Gastroesophageal sphincter (tissue), 4 donors: ENCODE measurements around the gene ZNF335. TPM values are rescaled to one million over a fixed set of nuclear protein-coding genes. Genes with fewer than 3 reads are reported as not detected.

ENCODE experiments used
- ATAC-seq: fragments of 150-250 bp; one replicate; pipeline ENCODE4 v1.9.1; 2016; ENCODE audit warnings: mild to moderate bottlenecking, moderate library complexity
- H3K27ac ChIP-seq, 4 donors: fragments of 200-600 bp; sonication (generic) in 3 of 4; 1 replicate in 3 of 4; 2 replicates in 1 of 4; pipeline ENCODE4 v1.5.1; 2016 to 2019
- H3K27me3 ChIP-seq: fragments of 200-600 bp; sonication (generic); one replicate; pipeline ENCODE4 v1.5.1; 2019
- H3K36me3 ChIP-seq, 2 donors: fragments of 200-600 bp; sonication (generic); one replicate each; pipeline ENCODE4 v1.5.1; 2019; ENCODE audit warnings: control low read depth in 1 of 2
- H3K4me1 ChIP-seq, 3 donors: fragments of 200-600 bp; sonication (generic); 1 replicate in 2 of 3; 2 replicates in 1 of 3; pipeline ENCODE4 v1.5.1; 2016 to 2019; ENCODE audit warnings: control low read depth in 2 of 3
- H3K4me3 ChIP-seq, 2 donors: fragments of 200-600 bp; sonication (generic); one replicate each; pipeline ENCODE4 v1.5.1; 2019; ENCODE audit warnings: mild to moderate bottlenecking in 1 of 2, moderate library complexity in 1 of 2
- H3K9me3 ChIP-seq, 3 donors: fragments of 200-600 bp; sonication (generic); one replicate each; pipeline ENCODE4 v1.5.1; 2017 to 2019; ENCODE audit warnings: control low read depth in 2 of 3
- EP300 ChIP-seq: sonication (generic); formaldehyde crosslinking; IDR thresholded peaks from one replicate; pipeline ENCODE4 v1.6.1; 2017; ENCODE audit warnings: antibody characterized with exemption, mild to moderate bottlenecking
- POLR2A ChIP-seq, 2 donors: fragments of 450-650 bp; IDR thresholded peaks; one replicate each; pipeline ENCODE4 v1.6.1; 2017; ENCODE audit warnings: antibody characterized with exemption in 2 of 2, mild to moderate bottlenecking in 2 of 2, moderate library complexity in 1 of 2
- POLR2AphosphoS5 ChIP-seq: sonication (generic); formaldehyde crosslinking; IDR thresholded peaks from one replicate; pipeline ENCODE4 v1.6.1; 2017; ENCODE audit warnings: antibody characterized with exemption
- WGBS, 2 donors: methylation state at CpG; one replicate each; pipeline ENCODE4 v1.1.5; 2018; ENCODE audit warnings: low coverage in 1 of 2; 5-methylcytosine and 5-hydroxymethylcytosine counted together
- total RNA-seq, 4 donors: library from RNA; depleted of rRNA; stranded (reverse); fragments of >200 nt; gene quantifications; one replicate each; pipeline ENCODE4 v1.1.0, GENCODE V29; 2016
- TF ChIP-seq, protein P1 (sequence below), 4 experiments: fragments of 200-600 bp in 2 of 4; fragments of 450-650 bp in 2 of 4; sonication (generic) in 1 of 4; IDR thresholded peaks; one replicate each; pipeline ENCODE4 v1.5.1; 2017 to 2019; ENCODE audit warnings: antibody characterized with exemption in 4 of 4, mild to moderate bottlenecking in 2 of 4, moderate library complexity in 2 of 4

ZNF335 gene
- total RNA-seq, 4 donors from 2014 or later = 7.5 to 17.9 (median 16.5) TPM

DNA sequence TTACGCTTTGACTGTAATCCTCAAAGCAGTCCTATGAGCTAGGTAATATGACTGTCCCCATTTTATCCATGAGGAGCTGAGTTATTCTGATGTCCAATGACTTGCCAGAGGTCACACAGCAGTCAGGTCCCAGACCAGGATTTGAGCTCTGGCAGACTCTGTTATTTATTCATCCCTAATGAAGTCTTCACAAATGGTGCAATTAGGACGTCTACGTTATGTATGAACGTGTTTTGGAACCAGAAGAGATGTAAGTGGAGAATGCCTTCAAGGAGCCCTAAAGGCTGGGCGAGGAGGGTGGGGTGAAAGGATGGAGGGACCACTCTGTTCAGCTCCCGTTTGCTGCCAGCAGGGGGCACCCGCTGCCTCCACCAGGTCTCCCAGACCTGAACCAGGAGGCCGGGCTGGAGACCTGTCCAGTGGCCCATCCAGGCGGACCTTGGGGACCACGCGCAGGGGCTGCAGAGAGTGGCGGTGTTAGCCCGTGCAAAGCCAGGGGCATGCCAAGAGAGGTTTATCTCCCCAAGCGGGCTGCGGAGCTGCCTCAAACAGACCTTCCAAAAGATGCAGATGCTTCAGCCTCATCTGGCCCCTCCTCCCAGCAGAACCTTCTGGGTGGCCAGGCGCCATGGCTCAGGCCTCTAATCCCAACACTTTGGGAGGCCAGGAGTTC is 15.2 kb upstream of the ZNF335 start:
- no peaks in the 10 kb centered on the region for H3K36me3 ChIP-seq
- peak; percentile 73 for ATAC-seq
- H3K27ac ChIP-seq = no peak overlapping the region
- WGBS, 2 donors = 8 to 10% methylated on average over 6 to 8 of the region's 16 CpGs
- H3K9me3 ChIP-seq = no peaks in the 10 kb centered on the region
- peaks cover 60% of the 10 kb centered on the region for H3K27me3 ChIP-seq
- no peaks in the 10 kb centered on the region for H3K4me1 ChIP-seq
- no peak for TF ChIP-seq EP300
- TF ChIP-seq, protein P1, sequence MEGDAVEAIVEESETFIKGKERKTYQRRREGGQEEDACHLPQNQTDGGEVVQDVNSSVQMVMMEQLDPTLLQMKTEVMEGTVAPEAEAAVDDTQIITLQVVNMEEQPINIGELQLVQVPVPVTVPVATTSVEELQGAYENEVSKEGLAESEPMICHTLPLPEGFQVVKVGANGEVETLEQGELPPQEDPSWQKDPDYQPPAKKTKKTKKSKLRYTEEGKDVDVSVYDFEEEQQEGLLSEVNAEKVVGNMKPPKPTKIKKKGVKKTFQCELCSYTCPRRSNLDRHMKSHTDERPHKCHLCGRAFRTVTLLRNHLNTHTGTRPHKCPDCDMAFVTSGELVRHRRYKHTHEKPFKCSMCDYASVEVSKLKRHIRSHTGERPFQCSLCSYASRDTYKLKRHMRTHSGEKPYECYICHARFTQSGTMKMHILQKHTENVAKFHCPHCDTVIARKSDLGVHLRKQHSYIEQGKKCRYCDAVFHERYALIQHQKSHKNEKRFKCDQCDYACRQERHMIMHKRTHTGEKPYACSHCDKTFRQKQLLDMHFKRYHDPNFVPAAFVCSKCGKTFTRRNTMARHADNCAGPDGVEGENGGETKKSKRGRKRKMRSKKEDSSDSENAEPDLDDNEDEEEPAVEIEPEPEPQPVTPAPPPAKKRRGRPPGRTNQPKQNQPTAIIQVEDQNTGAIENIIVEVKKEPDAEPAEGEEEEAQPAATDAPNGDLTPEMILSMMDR (IDR thresholded peaks at IDR 0.05) = peak; percentile 39 to 70 (median 50)
- H3K4me3 ChIP-seq = no peak overlapping the region

DNA sequence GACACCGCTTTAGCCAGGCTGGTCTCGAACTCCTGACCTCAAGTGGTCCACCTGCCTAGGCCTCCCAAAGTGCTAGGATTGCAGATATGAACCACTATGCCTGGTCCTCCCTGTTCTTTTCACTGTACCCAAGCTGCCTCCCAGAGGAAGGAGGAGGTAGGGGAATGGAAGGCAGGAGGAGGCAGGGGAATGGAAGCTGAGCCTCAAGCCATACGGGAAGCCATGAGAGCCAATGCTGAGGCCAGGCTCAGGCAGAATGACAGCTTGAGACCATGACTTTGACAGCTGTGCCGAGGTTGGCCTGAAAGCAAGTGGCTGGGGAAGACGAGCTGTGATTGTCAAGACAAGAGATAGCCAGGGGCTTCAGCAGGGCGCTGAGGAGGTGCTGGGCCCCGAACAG is 13.6 kb upstream of the ZNF335 start:
- 50 to 64% methylated on average over 4 to 5 of the region's 7 CpGs for WGBS, 2 donors
- Histone ChIP-seq H3K4me3 (no peak overlapping the region), H3K27ac (no peak overlapping the region), H3K4me1 (no peaks in the 10 kb centered on the region), H3K27me3 (peaks cover 64% of the 10 kb centered on the region), H3K9me3 (no peaks in the 10 kb centered on the region), H3K36me3 (no peaks in the 10 kb centered on the region)
- TF ChIP-seq, protein P1 (IDR thresholded peaks at IDR 0.05) = no peak
- TF ChIP-seq POLR2AphosphoS5 = no peak
- TF ChIP-seq POLR2A (IDR thresholded peaks at IDR 0.05) = no peak
- no peak for TF ChIP-seq EP300
- no peak for ATAC-seq

DNA sequence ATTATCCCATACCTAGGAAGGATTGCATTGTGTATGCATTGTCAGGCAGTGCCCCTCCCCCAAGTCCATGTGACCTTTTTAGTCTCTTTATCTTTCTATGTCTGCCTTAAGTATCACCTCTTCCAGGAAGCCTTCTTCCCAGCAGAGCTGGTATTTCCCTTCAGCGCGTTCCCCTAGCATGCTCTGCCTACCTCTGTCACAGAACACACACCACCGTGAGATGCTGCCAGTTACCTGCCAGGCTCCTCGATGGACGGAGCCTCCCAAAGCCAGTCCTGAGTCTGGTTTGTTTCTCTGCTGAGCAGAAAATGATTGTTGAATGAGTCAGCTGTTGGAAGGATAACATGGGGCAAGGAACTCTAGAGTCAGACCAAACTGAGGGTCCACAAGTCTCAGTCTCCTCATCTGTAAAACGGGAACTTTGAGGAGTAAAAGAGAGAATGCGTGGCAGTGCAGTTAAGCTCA is 11.3 kb upstream of the ZNF335 start:
- TF ChIP-seq, protein P1 (IDR thresholded peaks at IDR 0.05) = no peak
- TF ChIP-seq POLR2AphosphoS5 = no peak
- no peak for TF ChIP-seq EP300
- TF ChIP-seq POLR2A (IDR thresholded peaks at IDR 0.05) = no peak
- Histone ChIP-seq H3K4me1 (no peaks in the 10 kb centered on the region), H3K36me3 (no peaks in the 10 kb centered on the region), H3K4me3 (no peak overlapping the region), H3K9me3 (no peaks in the 10 kb centered on the region), H3K27ac (no peak overlapping the region), H3K27me3 (peaks cover 48% of the 10 kb centered on the region)
- 64 to 100% methylated on average over 2 of the region's 7 CpGs for WGBS, 2 donors
- ATAC-seq = no peak

DNA sequence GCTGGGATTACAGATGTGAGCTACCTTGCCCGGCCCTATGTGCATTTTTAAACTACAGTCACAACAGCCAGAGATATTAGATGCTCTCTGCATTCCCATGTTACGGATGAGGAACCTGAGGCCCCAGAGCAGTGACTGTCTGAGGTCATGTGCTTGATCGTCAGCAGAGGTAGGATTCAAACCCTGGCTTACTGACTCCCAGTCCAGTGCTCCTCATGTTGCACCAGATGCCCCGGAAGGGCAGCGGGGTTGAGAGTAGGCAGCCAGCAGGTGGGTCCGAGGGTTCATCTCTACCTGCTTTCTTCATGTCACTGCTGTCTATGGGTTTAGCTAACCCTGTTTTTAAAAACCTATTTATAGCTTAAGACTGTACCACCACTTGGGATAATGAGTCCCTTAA is 9.3 kb upstream of the ZNF335 start:
- H3K27ac ChIP-seq = no peak overlapping the region

More for the DNA sequence above, 9.3 kb upstream of the ZNF335 start:
- Histone ChIP-seq H3K36me3 (no peaks in the 10 kb centered on the region), H3K9me3 (no peaks in the 10 kb centered on the region), H3K4me3 (no peak overlapping the region), H3K27me3 (peaks cover 34% of the 10 kb centered on the region), H3K4me1 (no peaks in the 10 kb centered on the region)
- no peak for ATAC-seq
- no peak for TF ChIP-seq EP300
- TF ChIP-seq, protein P1 (IDR thresholded peaks at IDR 0.05) = no peak
- TF ChIP-seq POLR2A (IDR thresholded peaks at IDR 0.05) = no peak
- no peak for TF ChIP-seq POLR2AphosphoS5
- 97% methylated on average over 3 of the region's 6 CpGs; no CpG with 5 or more reads in 1 of the 2 donors for WGBS, 2 donors
